HT-29 (cell line): ENCODE data around the gene ZNF784. TPM values are rescaled to one million over a fixed set of nuclear protein-coding genes. Genes with fewer than 3 reads are reported as not detected.

ENCODE experiments used
- DNase-seq: peaks from one replicate; pipeline ENCODE4 v3.0.0-alpha.2; 2015; ENCODE audit warnings: low spot score
- total RNA-seq: library from RNA; depleted of rRNA; stranded (reverse); fragments of >200 nt; shearing (Covaris generic); gene quantifications from 2 replicates; pipeline ENCODE4 v1.2.3, GENCODE V29; 2014

ZNF784 gene
- total RNA-seq, 1 experiment from 2014 or later = 19.9 TPM

DNA sequence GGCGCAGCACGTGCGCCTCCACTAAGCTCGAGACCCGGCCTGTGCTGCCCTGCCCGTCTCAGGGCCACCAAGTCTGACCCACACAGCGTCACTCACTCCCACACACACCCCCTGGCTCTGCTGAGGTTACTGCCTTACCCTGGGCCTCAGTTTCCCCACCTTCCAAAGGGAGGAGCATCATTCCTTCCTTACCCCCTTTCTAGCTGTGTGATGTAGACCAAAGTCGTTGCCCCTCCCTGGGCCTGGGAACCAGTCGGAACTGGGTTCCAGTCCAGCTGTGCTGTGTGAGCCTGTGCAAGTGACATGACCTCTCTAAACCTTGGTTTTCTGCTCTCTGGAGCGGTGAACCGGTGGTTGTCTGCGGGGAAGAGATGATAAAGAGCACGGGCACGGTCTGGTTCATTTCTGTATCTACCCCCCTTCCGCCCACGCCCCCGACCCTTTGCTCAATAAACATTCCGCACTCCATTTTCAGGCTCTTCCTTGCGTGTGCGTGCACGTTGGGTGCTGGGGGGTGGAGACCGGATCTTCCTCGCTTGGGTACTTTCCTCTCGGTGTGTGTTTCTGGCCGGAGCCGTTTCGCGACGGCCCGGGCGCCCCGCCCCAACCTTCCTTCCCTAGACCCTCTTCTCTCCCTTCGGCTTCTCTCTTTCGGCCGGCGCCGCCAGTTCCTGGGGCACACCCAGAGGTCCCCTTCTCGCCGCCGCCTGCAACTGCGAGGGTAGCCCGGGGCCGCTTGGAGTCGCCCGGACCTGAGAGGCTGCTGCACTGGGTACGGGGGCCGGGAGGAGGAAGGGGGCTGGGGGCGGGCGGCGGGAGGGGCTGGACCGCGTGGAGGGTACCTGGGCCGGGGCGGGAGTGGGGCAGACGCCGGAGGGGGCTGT, 18.9 kb upstream of the ZNF784 start, which contains the start of gene ZNF581:
Gene ZNF581, plus strand, starts transcription at position 647 of the 884 bp plus-strand sequence. CDS start 923 bp downstream, outside the sequence.
- DNase-seq = peak; percentile 83

DNA sequence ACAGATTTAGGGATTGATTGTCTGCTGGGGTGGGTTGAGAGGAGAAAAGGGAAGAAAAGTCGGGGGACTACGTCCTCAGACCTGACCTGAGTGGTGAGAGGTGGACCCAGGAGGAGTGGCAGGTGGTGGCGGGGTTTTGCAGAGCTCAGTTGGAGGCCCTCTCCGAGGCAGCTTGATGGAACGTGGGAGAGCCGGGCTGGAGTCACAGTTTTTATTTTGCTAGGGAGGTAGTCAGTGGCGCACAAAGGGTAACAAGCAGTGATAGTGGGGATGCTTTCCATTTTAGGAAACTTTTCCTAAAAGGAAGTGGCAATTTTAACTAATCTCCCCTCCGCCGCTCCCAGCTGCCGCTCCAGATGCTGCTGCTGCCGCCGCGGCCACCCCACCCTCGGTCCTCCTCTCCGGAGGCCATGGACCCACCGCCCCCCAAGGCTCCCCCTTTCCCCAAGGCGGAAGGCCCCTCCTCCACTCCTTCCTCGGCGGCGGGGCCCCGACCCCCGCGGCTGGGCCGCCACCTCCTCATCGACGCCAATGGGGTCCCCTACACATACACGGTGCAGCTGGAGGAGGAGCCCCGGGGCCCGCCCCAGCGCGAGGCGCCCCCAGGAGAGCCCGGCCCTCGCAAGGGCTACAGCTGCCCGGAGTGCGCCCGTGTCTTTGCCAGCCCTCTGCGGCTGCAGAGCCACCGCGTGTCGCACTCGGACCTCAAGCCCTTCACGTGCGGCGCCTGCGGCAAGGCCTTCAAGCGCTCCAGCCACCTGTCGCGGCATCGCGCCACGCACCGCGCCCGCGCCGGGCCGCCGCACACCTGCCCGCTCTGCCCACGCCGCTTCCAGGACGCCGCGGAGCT, 18.0 kb upstream of the ZNF784 start:
- peak; percentile 46 for DNase-seq

DNA sequence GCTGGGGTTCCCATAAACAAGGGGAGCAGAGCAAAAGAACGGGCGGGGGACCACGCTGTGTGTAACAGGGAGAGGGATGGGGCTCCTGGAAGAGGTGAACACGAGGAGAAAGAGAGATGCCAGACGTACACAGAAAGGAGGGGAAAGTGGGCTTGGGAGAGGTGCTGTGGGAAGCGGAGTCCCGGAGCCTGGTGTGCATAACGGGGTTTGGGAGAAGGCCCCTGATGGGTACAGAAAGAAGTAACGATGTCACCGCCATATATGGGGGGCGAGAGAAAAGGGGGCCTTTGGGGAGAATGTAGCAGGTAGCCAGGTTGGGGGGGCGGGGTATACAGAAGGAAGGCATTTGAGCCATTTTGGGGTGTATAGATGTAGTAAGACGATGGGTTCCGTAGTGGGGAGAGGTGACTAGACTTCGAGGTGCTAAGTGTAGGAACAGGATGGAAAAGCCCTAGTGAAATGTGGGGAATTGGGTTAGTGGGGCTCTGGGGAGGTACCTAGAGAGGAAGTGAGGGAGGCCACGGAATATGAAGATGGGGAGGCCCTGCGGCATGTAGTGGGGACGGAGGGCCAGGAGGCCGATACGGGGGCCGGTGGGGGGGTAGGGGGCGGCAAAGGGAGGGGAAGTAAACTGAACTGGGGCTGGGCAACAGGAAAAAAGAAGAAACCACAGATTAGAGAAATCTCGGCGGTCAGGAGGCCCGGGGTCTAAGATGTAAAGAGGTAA, 17.2 kb upstream of the ZNF784 start:
- DNase-seq = peak; percentile 57

DNA sequence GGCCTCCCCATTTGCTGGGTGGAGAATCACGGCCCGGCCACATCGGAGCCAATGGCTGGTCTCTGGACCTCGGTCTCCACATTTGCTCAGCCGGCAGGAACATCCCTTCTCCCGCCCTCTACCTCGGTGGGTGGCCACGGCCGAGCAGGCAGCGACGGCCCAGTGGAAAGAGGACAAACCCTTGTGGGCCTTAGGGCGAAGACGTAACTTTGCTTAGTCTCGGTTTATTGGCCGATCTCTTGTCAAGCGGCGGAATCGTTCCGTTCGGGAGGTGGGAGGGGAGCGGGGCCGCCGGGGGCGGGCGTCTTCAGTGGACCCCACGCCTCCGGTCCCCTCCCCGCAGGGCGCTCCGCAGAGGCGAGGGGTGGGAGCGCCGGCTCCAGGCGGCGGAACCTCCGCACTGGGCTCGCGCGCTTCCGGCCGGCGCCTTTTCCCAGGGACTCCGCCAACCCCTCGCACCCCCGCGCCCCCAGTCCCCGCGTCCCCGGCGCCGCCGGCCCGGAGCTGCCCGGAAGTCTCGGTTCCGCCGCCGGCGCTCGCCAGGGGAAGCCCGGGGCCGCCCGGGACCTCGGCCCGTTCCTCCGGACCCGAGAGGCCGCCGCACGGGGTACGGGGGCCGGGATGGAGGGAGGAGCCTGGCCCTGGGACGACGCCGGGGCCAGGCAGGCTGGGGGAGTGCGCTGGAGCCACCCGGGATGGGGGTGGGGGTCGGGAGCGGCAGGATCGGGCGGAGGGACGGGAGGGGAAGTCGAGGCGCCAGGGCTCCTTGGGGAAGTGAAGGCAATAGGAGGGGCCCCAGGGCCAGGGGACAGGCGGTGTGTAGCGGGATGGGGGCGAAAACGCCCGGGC, 16.4 kb upstream of the ZNF784 start, which contains the start of gene ZNF580:
Gene ZNF580, plus strand, starts transcription at position 426 of the 849 bp plus-strand sequence. CDS start 1,507 bp downstream, outside the sequence.
- peak; percentile 81 for DNase-seq

DNA sequence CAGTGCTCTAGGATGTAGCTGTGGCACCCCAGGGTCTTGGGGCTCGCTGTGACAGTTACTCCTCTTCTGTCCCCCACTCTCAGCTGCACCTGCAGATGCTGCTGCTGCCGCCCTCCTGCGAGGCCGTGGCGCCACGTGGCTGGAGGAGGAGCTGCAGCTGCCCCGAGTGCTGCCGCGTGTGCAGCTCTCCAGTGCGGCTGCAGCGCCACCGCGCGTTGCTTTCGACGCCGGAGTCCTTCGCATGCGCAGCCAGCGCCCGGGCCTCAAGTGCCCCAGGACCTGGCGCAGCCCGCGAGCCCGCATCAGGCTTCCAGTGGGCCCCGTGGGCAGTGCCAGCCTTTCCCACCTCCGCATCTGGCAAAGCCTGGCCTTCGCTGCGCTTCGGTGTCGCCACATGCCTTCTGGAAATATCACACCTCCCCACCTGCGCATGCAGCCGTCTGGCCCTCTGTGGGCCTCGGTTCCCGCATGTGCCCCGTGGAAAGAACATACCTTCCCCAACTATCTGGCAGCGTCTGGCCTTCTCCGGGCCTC, 15.7 kb upstream of the ZNF784 start:
- no peak for DNase-seq

DNA sequence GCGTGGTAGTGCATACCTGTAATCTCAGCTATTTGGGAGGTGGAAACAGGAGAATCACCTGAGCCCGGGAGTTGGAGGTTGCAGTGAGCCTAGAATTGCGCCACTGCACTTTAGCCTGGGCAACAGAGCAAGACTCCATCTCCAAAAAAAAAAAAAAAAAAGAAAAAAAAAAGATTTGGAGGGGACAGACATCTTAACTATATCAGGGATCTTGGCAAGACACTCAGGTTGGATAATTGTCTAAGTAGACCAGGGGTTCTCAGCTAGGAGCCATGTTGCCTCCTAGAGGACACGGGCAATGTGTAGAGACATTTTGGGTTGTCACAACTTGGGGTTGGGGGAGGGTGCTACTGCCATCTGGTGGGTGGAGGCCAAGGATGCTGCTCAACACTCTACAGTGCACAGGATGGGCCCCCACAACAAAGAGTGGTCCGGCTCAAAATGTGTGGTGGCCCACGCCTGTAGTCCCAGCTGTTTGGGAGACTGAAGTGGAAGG, 14.5 kb upstream of the ZNF784 start:
- peak; percentile 83 for DNase-seq

DNA sequence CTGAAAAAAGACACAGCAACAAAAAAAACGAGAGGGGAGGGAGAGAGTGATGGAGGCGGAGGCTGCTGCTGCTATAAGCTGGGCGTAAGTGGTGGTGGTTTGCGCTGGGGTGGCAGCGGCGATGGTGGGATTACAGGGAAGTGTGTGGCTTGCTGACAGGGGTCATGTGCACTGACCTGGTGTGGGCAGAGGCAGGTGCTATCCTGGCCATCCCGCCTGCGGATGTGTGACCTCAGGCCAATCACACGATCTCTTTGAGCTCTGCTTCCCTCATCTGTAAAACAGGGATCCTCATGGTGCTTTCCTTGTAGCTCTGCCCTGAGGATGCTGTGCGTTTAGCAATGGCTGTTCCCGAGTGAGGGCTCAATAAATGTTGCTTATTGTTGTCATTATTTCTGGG, 13.2 kb upstream of the ZNF784 start:
- no peak for DNase-seq

DNA sequence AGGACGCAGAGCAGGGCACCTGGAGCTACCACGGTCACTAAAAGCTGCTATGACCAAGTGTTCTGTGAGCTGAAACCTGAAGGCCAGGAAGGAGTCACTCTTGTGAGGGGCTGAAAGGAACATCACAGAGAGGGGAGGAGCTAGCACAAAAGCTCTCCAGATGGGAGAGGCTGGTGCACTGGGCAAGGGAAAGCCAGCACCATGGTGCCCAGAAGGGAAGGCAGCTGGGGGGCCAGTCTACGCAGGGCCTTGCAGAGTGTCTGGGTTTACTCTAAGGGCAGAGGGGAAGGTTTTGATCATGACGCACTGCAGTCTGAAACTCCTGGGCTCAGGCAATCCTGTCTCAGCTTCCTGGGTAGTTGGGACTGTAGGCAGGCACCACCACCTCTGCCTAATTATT, 12.4 kb upstream of the ZNF784 start:
- no peak for DNase-seq

DNA sequence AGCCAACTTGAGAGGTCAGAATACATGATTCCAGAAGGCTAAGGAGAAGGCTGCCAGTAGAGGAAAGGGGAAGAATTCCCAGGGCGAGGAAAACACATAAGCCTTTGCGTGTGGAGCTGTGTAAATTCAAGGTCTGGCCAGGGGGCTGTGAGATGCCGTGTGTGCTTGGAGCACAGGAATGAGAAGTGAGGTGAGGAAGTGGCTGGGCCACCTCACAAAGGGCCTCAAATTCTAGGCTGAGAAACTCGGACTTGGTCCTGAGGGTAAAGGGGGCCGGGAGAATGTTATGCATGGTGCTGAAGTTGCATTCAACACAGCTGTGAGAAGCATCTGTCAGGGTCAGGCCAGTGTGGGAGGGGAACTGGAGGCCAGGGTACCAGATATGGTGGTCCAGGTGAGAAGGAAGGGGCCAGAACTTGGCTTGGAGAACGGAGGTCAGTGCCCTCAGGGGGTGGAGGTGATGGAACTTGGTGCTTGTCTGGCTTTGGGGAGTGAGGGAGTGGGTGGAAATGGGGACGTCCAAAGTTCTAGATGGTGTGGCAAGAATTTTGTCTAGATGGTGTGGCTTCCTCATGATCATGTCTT, 11.6 kb upstream of the ZNF784 start:
- no peak for DNase-seq

DNA sequence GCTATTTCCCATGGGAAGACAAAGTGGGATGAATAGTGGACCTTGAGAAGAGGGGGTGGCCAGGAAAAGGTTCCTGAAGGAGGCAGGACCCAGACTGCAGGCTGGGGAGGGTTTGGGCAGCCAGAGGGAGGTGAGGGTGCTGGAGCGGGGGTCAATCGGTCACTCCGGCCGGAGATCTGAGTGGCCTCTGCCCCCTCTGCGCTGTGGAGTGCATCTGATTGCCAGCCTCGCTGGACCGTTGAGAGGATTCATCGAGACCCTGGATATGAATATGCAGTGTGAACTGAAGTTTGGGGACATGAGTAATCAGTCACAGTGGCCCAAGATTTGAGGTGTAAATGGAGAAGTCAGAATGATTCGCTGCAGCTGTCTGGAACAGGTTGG, 11.0 kb upstream of the ZNF784 start:
- DNase-seq = no peak

DNA sequence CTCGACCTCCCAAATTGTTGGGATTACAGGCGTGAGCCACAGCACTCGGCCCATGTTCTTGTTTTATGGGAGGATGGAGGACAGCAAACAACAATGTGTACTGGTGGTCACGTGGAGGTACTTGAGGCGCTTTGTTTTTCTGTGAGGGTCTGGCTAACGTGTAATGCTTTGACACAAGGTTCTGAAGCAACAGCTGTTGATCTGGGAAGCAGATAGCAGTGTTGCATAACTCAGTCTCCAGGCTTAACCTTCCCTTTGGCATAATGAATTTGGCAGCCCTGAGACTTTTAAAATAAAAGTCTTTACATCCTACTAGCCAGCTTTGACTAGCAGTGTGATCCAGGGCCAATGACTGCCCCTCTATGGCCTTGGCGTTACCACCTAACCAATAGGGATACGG, 9.5 kb upstream of the ZNF784 start:
- no peak for DNase-seq

DNA sequence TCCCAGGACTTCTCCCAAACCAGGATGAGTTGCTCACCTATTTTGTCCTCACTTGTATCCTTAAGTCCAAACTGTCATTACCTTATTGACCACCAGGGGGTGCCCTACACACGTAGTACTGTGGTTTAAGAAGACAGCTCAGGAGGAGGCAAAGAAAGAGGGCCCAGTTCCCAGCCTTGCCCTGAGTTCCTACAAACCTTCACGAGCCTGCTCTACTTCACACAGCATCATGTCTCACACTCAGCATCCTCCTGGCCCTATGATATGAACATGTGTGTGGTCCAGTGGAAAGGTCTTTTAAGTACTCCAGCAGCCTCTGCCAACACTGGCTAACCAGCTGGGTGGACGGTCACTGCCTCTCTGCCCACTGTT, 8.1 kb upstream of the ZNF784 start:
- DNase-seq = peak; percentile 99

DNA sequence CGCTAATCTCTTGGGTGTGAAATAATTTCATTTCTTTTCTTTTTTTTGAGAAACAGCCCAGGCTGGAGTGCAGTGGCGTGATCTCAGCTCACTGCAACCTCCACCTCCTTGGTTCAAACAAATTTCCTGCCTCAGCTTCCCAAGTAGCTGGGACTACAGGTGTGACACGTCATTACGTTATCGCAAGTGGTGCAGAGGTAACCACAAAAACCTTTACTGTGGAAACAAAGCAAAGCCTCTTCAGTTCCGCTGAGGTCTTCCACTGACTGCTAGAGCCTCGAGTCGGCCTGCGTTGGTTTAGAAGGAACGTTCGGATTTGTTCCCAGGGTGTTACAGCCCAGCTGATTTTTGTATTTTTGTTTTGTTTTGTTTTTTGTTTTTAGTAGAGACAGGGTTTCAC, 2.0 kb upstream of the ZNF784 start:
- DNase-seq = no peak

DNA sequence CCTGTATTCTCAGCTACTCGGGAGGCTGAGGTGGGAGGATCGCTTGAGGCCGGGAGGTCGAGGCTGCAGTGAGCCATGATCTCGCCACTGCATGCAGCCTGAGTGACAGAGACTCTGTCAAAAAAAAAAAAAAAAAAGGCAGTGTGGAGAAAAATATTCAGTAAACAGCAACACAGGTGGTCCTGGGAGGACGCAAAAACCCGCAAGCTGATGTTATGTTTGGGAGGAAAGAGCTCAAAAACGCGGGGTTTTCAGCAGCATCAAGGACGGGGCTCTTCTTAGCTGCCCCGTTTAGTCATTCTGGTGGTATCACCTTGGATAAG, 599 bp upstream of the ZNF784 start:
- no peak for DNase-seq

DNA sequence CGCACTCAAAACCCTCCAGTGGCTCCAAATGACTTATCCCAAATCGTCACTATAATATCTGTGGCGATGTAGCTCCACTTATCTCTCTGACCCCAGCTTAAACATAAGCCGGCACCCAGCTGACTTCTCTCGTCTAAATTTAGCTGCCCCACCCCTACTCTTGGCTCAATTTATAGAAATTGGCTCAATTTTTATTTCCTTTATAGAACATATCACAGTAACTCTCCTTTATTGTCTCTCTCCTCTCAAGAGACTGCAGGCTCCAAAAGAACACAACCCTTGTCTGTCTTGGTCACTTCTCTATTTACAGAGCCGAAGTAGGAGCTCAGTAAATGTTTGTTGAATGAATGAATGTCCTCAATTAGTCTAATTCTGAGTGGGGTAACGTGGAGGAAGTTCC, 805 bp downstream of the ZNF784 start:
- DNase-seq = no peak

DNA sequence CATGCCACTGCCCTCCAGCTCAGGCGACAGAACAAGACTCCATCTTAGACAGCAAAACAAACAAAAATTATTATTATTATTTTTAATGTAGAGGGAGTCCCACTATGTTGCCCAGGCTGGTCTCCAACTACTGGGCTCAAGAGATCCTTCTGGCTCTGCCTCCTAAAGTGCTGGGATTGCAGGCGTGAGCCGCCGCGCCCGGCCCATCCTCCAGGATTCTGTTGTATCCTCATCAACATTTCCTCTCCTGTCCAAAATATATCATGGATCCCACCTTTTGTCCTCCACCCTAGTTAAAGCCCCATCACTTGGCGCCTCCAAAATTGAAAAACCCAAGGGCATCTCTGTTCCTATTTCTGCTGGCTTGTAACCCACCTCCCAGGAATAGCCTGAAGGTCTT, 1.2 kb downstream of the ZNF784 start:
- no peak for DNase-seq

DNA sequence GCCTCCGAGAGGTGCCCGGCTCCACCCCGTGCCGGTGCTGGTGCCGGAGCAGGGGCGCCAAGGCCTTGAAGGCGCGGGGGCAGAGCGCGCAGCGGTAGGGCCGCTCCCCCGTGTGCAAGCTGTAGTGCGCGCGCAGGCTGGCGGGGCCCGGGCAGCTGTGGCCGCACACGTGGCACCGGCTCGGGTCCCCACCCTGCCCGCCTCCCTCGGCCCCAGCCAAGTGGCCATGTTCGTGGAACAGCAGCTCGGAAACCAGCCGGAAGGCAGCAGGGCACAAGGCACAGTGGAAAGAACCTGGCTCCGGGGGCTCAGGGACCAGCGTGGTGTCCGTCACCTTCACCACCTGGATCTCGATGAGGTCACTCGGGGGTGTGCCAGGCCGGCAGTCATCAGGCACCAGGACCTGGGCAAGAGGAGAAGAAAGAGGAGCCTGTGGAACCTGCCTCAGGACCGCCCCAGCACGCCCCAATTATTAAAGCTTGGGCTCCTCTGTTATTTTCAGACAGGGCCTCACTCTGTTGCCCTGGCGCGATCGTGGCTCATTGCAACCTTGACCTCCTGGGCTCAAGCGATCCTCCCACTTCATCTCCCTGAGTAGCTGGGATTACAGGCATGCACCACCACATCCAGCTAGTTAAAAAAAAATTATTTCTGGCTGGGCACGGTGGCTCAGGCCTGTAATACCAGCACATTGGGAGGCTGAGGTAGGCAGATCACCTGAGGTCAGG, 2.0 kb downstream of the ZNF784 start:
- no peak for DNase-seq

DNA sequence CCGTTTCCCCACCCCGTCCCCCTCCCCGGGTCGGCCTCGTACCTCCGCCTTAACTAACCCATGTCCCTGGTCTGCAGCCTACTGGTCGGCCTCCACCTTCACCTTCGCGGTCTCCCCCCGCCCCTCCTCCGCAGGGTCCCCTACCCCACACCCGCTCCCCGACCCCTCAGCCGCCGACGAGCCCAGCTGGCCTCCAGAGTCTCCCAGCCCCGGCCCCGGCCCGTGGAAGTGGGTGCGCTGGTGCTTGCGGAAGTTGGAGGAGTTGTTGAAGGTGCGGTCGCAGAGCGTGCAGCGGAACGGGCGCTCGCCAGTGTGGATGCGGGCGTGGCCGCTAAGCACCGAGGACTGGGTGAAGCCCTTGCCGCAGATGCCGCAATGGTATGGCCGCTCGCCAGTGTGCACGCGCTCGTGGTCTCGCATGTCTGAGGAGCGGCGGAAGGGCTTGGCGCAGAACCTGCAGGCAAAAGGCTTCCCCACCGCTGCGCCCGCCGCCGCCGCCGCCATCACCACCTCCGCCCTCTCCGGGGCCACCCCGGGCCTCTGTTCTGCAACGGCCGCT, 2.6 kb downstream of the ZNF784 start:
- no peak for DNase-seq

DNA sequence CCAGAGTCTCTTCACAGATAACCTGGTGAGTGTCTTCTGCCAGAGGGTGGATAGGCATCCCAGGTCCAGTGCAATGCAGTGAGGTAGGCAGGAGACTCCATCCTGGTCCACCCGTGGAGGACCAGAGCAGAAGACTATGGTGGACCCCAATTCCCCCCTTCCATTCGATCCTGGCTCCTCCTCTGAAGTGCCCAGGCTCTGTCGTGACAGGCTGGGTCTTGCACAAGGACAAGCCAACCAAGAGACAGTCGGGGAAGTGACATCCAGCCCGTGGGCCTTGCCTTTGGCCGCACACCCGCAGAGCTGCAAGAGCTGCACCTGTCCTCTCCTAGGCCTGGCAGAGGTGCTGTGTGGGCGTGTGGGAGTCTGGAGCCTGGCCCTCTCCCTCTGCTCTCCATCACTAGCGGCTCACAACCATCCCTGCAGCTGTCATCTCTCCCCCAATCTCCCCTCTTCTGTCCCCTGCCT, 3.1 kb downstream of the ZNF784 start:
- no peak for DNase-seq
